A172 (cell line): ENCODE results near the gene GRK1. TPM values are rescaled to one million over a fixed set of nuclear protein-coding genes. Genes with fewer than 3 reads are reported as not detected.
"Not testable (repeated sequence)": the region's sequence is repeated elsewhere in the genome, so short reads cannot be mapped to it uniquely, and the experiment has no call there.

Experiments used
- DNase-seq: peaks from one replicate; pipeline ENCODE4 v3.0.0-alpha.2; 2015; ENCODE audit warnings: low spot score
- total RNA-seq: library from RNA; depleted of rRNA; stranded (reverse); fragments of >200 nt; shearing (Covaris generic); gene quantifications from 2 replicates; pipeline ENCODE4 v1.2.3, GENCODE V29; 2014; rRNA removed

GRK1 gene
- not detected in 2 replicates for total RNA-seq

GRCh38 chr13:113666951-113667701 lies at the start of gene GRK1:
GRK1 (plus strand) TSS chr13:113667219; CDS start chr13:113667387, 168 bp downstream.
- DNase-seq, result no peak

GRCh38 chr13:113617961-113618360 lies 49.1 kb upstream of the GRK1 start:
- DNase-seq, result no peak

GRCh38 chr13:113618455-113618854 lies 48.6 kb upstream of the GRK1 start:
- DNase-seq, result no peak

GRCh38 chr13:113620036-113620796 lies 46.8 kb upstream of the GRK1 start:
- no peak for DNase-seq

GRCh38 chr13:113621046-113621445 lies 46.0 kb upstream of the GRK1 start:
- no peak for DNase-seq

GRCh38 chr13:113621498-113621897 lies 45.5 kb upstream of the GRK1 start:
- DNase-seq, result peak; percentile 43

GRCh38 chr13:113621986-113622550 lies 45.0 kb upstream of the GRK1 start:
- not testable (repeated sequence) for DNase-seq

- no peak for DNase-seq
Observed at GRCh38 chr13:113622791-113623490, 44.1 kb upstream of the GRK1 start.

- no peak for DNase-seq
Observed at GRCh38 chr13:113623491-113624234, 43.4 kb upstream of the GRK1 start.

GRCh38 chr13:113624235-113624587 lies 42.8 kb upstream of the GRK1 start:
- DNase-seq, result no peak

- DNase-seq, result not testable (repeated sequence)
Observed at GRCh38 chr13:113624640-113625304, 42.2 kb upstream of the GRK1 start.

GRCh38 chr13:113625965-113626721 lies 40.9 kb upstream of the GRK1 start:
- DNase-seq, result peak; percentile 54

- DNase-seq, result no peak
Observed at GRCh38 chr13:113627136-113627535, 39.9 kb upstream of the GRK1 start.

GRCh38 chr13:113628291-113629270 lies 38.4 kb upstream of the GRK1 start:
- DNase-seq, result no peak

GRCh38 chr13:113629866-113630265 lies 37.2 kb upstream of the GRK1 start:
- no peak for DNase-seq

- DNase-seq, result no peak
Observed at GRCh38 chr13:113630296-113630695, 36.7 kb upstream of the GRK1 start.

- no peak for DNase-seq
Observed at GRCh38 chr13:113630804-113631203, 36.2 kb upstream of the GRK1 start.

- no peak for DNase-seq
Observed at GRCh38 chr13:113631341-113632095, 35.5 kb upstream of the GRK1 start.
